ENCODE results near the gene SRBD1.

DNA sequence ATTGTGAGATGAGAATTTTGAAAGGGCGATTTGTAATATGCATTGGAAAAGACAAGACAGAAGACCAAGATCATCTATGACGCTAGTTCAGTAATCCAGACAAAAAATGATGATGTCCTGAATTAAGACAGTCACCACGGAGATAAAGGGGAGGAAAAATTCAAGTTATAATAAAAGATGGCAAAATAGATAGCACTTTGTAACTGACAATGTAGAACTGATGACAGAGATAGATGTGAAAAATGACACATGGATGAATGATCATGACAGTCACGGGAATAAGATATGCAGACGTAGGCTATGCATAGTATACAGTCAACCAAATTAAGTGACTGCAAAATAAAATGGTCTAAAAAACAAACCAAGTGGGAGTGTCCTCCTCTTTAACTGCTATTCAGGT lies 59.2 kb downstream of the SRBD1 start:
- TF ChIP-seq, protein P1, sequence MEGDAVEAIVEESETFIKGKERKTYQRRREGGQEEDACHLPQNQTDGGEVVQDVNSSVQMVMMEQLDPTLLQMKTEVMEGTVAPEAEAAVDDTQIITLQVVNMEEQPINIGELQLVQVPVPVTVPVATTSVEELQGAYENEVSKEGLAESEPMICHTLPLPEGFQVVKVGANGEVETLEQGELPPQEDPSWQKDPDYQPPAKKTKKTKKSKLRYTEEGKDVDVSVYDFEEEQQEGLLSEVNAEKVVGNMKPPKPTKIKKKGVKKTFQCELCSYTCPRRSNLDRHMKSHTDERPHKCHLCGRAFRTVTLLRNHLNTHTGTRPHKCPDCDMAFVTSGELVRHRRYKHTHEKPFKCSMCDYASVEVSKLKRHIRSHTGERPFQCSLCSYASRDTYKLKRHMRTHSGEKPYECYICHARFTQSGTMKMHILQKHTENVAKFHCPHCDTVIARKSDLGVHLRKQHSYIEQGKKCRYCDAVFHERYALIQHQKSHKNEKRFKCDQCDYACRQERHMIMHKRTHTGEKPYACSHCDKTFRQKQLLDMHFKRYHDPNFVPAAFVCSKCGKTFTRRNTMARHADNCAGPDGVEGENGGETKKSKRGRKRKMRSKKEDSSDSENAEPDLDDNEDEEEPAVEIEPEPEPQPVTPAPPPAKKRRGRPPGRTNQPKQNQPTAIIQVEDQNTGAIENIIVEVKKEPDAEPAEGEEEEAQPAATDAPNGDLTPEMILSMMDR (IDR thresholded peaks at IDR 0.05 in 8 of 11, conservative IDR thresholded peaks at IDR 0.05 in 3 of 11): no peak
- no peak for TF ChIP-seq POLR2A (IDR thresholded peaks at IDR 0.05)
- TF ChIP-seq POLR2AphosphoS5 (IDR thresholded peaks at IDR 0.05): no peak

All from spleen (tissue), 7 donors.